Mucosa of descending colon (tissue), 3 donors: ENCODE data around the gene ADGRF1. TPM values are rescaled to one million over a fixed set of nuclear protein-coding genes. Genes with fewer than 3 reads are reported as not detected.
"Not testable (repeated sequence)": the region's sequence is repeated elsewhere in the genome, so short reads cannot be mapped to it uniquely, and the experiment has no call there.

Experiments used
- ATAC-seq: fragments of 200-7000 bp; cut with Tn5 transposase; one replicate; pipeline ENCODE4 v1.9.1; 2020; ENCODE audit warnings: mild to moderate bottlenecking, moderate library complexity
- DNase-seq, 3 donors: peaks; one replicate each; pipeline ENCODE4 v3.0.0-alpha.2; 2020
- H3K36me3 ChIP-seq: fragments of 200-600 bp; one replicate; pipeline ENCODE4 v1.8.0; 2021; ENCODE audit warnings: low read depth, mild to moderate bottlenecking
- H3K4me1 ChIP-seq: fragments of 200-600 bp; one replicate; pipeline ENCODE4 v1.8.0; 2021; ENCODE audit warnings: low read depth, mild to moderate bottlenecking
- H3K4me3 ChIP-seq: fragments of 200-600 bp; one replicate; pipeline ENCODE4 v1.8.0; 2021; ENCODE audit warnings: mild to moderate bottlenecking
- H3K9me3 ChIP-seq: fragments of 200-600 bp; one replicate; pipeline ENCODE4 v1.8.0; 2021; ENCODE audit warnings: mild to moderate bottlenecking
- intact Hi-C, 2 donors: fragments of 100-400 bp; cut with DNase I in 1 of 2; cut with micrococcal nuclease in 1 of 2; formaldehyde crosslinking; loops; one replicate each; pipeline versions ENCODE4 v1.11.0 to v1.11.1; 2022; cut with DNase I, micrococcal nuclease
- long read RNA-seq, 2 donors: library from polyadenylated mRNA; unstranded; transcript quantifications; one replicate each; pipeline ENCODE4 v2.0.0, GENCODE V29; 2019 to 2021
- total RNA-seq, 3 donors: library from RNA; stranded (reverse); fragmentation: NEBNext Ultra II Directional in 2 of 3; extraction: Animal tissue kit (Norgen Biotek cat#: 25700) in 2 of 3; gene quantifications; one replicate each; pipeline versions ENCODE4 v1.2.1 to v1.2.4, GENCODE V29; 2021 to 2023
- TF ChIP-seq, protein P1 (sequence below): fragments of 200-600 bp; IDR thresholded peaks from one replicate; pipeline ENCODE4 v1.8.0; 2022; ENCODE audit warnings: antibody characterized with exemption, mild to moderate bottlenecking
- donor health status: DM: no; HTN: no; CAD: no; lungs with moderate emphysema.
- donor health status: DM: no; HTN: no; CAD: no.
- donor health status: DM: no; HTN: yes; CAD: no.

ADGRF1 gene
- total RNA-seq, result 1 to 10 TPM; 1.2 to 3.3 (median 1.8) TPM
- long read RNA-seq, donor 1, partial matches to known transcripts, result 0 of 1 reads
- long read RNA-seq, donor 1, other reads (novel, unspliced or antisense), result 0 of 1 reads
- long read RNA-seq, donor 2, result 0 reads

DNA sequence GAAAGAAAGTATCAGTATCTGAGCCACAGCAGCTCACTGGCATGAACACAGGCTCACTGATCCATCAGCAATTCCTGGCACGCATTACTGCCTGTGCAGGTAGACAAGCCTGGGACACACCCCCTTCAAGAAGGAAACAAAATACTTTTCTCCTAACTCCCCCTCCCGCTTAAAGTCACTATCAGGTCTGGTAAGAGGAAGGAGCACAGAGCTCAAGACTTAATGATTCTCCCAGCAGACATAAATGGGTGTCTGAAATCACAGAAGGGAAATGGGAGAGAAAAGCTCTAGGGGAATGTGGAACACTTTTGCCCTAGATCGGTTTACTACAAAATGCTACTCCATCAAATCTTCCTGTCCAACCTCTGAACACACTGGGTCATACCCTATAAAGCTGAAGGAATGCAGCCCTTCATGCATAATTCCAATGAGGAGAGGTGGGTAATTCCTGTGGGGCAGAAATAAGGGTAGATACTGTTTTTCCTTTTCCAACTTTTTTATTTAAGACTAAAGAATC lies at the start of gene ADGRF1:
Gene ADGRF1, minus strand, starts transcription at position 58 of the 517 bp plus-strand sequence. CDS start 13,271 bp downstream, outside the sequence.
- H3K9me3 ChIP-seq, result no peaks in the 10 kb centered on the region
- H3K4me1 ChIP-seq, result peaks cover 3% of the 10 kb centered on the region
- H3K36me3 ChIP-seq, result no peaks in the 10 kb centered on the region
- ATAC-seq, result peak; percentile 79
- intact Hi-C loops, result no loop called here
- DNase-seq, result peak in 2 of 3 donors; percentile 30 to 47
- no peak within 1 kb of the TSS for H3K4me3 ChIP-seq
- TF ChIP-seq, protein P1, sequence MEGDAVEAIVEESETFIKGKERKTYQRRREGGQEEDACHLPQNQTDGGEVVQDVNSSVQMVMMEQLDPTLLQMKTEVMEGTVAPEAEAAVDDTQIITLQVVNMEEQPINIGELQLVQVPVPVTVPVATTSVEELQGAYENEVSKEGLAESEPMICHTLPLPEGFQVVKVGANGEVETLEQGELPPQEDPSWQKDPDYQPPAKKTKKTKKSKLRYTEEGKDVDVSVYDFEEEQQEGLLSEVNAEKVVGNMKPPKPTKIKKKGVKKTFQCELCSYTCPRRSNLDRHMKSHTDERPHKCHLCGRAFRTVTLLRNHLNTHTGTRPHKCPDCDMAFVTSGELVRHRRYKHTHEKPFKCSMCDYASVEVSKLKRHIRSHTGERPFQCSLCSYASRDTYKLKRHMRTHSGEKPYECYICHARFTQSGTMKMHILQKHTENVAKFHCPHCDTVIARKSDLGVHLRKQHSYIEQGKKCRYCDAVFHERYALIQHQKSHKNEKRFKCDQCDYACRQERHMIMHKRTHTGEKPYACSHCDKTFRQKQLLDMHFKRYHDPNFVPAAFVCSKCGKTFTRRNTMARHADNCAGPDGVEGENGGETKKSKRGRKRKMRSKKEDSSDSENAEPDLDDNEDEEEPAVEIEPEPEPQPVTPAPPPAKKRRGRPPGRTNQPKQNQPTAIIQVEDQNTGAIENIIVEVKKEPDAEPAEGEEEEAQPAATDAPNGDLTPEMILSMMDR, result no peak

GRCh38 chr6:47090881-47091280 lies 48.7 kb upstream of the ADGRF1 start:
- Histone ChIP-seq H3K4me3 (no peak overlapping the region), H3K4me1 (peaks cover 6% of the 10 kb centered on the region), H3K9me3 (no peaks in the 10 kb centered on the region), H3K36me3 (no peaks in the 10 kb centered on the region)
- no peak for DNase-seq
- intact Hi-C loops, result loop anchor here in 1 of 2 donors (10.0 kb wide), 1 partner anchor 214 kb away; the partner anchor contains the start of gene TNFRSF21
- TF ChIP-seq, protein P1, result no peak
- ATAC-seq, result peak; percentile 14

DNA sequence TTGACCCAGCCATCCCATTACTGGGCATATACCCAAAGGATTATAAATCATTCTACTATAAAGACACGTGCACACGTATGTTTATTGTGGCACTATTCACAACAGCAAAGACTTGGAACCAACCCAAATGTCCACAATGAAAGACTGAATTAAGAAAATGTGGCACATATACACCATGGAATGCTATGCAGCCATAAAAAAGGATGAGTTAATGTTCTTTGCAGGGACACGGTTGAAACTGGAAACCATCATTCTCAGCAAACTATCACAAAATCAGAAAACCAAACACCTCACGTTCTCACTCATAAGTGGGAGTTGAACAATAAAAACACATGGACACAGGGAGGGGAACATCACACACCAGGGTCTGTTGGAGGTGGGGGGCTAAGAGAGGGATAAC lies 47.3 kb upstream of the ADGRF1 start:
- not testable (repeated sequence) for ATAC-seq

DNA sequence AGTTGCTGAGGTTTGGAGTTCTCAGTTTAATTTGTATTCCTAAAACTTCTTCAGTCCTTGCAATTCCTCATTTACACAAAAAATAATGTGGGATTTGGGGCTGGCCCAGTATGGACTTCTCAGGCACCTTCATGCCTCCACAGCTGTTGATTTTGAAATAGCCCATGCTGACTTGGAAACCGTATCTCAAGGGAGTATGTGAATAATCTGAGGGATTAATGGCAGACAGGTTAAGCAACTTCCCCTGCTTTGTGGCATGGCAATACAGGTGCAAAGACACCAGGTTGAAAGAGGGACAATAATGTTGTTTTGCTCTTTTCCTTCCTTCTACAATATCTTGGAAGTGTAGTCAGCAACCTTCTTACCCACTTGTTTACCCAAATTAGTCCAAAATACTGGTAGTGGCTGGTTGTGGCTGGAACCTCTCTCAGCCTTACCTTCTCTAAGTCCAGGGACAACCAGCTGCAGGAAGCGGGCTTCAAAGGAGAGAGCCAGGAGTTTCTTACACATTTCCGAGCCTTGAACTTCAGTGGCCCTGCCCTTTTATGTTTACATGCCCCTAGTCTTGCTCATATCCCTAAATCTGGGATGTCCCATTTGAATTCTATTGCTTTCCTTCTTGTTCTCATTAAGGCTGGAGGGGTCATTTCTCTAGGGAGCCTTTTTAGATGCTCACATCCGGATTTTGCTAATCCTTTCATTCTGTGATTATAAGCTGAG lies 44.1 kb upstream of the ADGRF1 start:
- DNase-seq (no peak), ATAC-seq (no peak)
- Histone ChIP-seq H3K36me3 (no peaks in the 10 kb centered on the region), H3K4me3 (no peak overlapping the region), H3K4me1 (peaks cover 7% of the 10 kb centered on the region), H3K9me3 (no peaks in the 10 kb centered on the region)
- TF ChIP-seq, protein P1, result no peak
- intact Hi-C loops, result no loop called here

More for the DNA sequence above, 47.3 kb upstream of the ADGRF1 start:
- intact Hi-C loops, H3K4me1 ChIP-seq, H3K36me3 ChIP-seq, DNase-seq, H3K4me3 ChIP-seq, H3K9me3 ChIP-seq: not testable (repeated sequence)

- Histone ChIP-seq H3K4me3 (no peak overlapping the region), H3K36me3 (no peaks in the 10 kb centered on the region), H3K4me1 (peaks cover 7% of the 10 kb centered on the region), H3K9me3 (no peaks in the 10 kb centered on the region)
- ATAC-seq, result peak; percentile 18
- intact Hi-C loops, result no loop called here
- no peak for DNase-seq
- TF ChIP-seq, protein P1, result no peak
These were observed 42.5 kb upstream of the ADGRF1 start for GRCh38 chr6:47084610-47085009.

- Histone ChIP-seq H3K9me3 (no peaks in the 10 kb centered on the region), H3K4me3 (no peak overlapping the region), H3K36me3 (no peaks in the 10 kb centered on the region), H3K4me1 (peaks cover 7% of the 10 kb centered on the region)
- peak; percentile 88 to 89 (median 88) for DNase-seq
- TF ChIP-seq, protein P1, result no peak
- intact Hi-C loops, result no loop called here
- peak; percentile 94 for ATAC-seq
These were observed 41.5 kb upstream of the ADGRF1 start for GRCh38 chr6:47083586-47084047.
